H54 (cell line): ENCODE results near the gene TADA3.

Source experiments
- DNase-seq: peaks from one replicate; pipeline ENCODE4 v3.0.0; 2011; ENCODE audit warnings: low spot score, mixed read lengths; ENCODE audit not compliant: insufficient read length
- FAIRE-seq: peaks from 3 replicates; lab custom pipeline; 2011; peaks lifted over from hg19 to GRCh38; lab: Jason Lieb, UNC
- POLR2A ChIP-seq: IDR thresholded peaks from 2 replicates; pipeline ENCODE4 v1.6.1; 2011; ENCODE audit warnings: low read depth, mild to moderate bottlenecking, low read length

The TADA3 gene

DNA sequence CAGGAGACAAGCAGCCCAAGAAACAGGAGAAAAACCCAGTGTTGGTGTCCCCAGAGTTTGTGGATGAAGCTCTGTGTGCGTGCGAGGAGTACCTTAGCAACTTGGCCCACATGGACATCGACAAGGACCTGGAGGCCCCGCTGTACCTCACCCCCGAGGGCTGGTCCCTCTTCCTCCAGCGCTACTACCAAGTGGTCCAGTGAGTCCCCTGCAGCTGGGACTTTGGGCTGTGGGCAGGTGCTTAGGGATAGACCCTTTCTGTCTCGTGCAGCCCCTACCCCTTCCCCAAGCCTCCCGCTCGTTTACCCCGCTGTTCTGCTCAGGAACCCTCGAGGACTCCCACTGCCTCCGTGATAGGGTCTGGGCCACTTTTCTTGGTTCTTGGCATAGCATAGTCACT is 28.3 kb upstream of the TADA3 start:
- FAIRE-seq (no peak), DNase-seq (no peak)
- TF ChIP-seq POLR2A = no peak

DNA sequence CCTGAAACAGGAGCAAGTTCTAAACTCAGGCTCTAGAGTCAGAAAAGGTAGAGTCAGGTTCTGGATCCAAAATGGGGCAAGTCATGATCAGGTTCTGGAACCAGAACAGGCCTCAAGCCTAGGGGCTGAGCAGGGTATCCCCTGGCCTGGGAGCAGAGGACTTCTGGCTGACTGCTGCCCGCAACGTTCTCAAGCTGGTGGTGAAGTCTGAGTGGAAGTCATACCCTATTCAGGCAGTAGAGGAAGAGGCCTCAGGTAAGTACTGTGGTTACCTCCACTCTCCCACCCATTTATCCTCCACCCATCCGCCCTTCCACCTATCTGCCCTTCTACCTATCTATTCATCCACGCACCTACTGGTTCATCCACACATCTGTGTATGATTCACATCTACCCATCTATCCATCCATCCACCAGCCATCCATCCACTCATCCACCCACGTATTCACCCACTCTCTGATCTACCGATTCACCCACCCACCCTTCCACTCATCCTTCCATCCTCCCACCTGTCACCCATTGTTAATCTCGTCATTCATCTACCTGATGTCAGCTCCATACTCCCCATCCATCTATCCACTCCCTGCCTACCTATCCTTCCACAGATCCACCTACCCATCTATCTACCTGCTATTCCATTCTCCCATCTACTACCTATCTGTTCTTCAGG is 26.5 kb upstream of the TADA3 start:
- FAIRE-seq = no peak
- no peak for DNase-seq
- TF ChIP-seq POLR2A = no peak

DNA sequence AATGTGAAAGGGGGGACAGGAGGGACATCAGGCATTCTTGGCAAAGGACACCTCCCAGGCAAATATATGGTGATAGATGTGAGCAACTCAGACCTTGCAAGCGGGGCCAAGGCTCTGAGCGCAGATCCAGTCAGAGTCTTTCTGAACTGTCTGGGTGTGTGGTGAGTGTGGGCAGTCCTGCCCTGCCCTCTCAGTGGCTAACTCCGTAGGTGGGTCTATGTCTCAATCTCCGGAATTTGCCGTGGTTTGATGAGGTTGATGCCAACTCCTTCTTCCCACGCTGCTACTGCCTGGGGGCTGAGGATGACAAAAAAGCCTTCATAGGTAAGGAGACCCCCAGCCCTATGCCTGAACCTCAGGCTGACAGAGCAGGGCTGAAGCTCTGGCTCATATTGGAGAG is 25.2 kb upstream of the TADA3 start:
- no peak for FAIRE-seq
- no peak for DNase-seq
- TF ChIP-seq POLR2A = no peak

DNA sequence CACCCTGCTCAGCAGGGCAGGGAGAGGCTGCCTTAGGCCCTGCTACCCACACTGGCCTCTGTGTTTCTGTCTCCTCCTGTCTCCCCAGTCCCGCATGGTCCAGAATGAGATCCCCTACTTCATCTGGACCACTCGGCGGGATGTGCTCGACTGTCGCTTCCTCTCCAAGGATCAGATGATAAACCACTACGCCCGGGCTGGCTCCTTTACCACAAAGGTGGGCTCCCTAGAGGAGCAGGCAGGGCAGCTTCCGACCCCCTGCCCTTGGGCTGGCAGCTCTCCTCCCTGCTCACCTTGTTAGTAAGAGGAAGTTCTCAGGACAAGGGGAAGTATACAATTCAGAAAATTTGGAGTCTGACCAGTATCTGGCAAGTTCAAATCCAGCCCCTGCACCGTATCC is 23.7 kb upstream of the TADA3 start:
- FAIRE-seq = no peak
- no peak for TF ChIP-seq POLR2A
- DNase-seq = no peak

DNA sequence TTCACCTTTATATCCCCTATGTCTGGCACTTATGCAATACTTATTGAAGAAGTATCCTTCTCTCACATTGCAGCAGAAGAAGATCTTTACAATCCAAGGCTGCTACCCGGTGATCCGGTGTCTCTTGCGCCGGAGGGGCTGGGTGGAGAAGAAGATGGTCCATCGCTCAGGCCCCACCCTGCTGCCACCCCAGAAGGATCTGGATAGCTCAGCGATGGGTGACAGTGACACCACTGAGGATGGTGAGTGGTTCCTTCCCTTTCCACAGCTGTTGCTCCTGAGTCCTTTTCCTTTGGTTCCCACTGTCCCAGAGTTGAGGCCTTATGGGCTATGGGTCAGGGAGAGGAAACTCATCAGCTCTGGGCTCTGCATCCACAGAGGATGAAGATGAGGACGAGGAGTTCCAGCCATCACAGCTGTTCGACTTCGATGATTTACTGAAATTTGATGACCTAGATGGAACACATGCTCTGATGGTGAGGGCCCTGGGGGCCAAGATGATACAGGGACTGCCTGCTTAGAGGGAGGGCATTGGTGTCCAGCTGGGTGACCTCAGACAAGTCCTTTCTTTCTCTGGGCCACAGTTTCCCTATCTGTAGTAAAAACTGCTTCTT is 20.7 kb upstream of the TADA3 start:
- TF ChIP-seq POLR2A = no peak
- DNase-seq (no peak), FAIRE-seq (no peak)

DNA sequence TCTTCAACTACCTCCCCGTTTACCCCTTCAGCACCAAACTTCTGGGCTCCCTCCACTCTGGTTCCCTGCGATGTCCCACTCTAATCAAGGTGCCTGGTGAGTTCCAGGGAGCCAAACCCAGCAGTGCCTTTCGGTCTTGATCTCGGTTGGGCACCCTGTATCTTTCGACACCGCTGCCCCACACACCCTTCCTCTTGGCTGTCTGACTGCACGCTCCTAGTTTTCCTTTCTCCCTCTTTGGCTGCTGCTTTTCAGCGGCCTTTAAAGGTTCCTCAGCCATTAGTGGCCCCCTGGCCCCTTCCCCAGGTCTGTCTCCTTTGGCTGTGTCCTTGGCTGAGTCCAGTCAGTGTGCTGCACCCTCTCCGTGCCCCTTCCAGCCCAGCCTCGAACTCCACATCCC is 18.6 kb upstream of the TADA3 start:
- FAIRE-seq (no peak), DNase-seq (no peak)
- no peak for TF ChIP-seq POLR2A

DNA sequence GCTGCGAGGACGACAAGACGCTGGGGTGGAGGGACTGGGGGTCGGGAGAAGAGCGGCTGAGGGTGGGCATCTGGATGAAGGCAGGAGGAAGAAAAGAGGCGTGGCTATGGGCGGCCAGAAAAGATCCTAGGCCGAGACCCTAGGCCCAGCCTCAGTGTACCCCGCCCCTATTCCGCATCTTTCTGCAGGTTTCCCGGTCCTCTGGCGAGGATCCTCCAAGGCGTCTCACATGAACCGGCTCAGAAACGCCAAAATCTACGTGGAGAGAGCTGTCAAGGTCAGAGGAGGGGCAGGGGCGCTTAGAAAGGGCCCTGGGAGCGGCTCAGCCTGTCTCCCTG is 18.1 kb upstream of the TADA3 start:
- DNase-seq (no peak), FAIRE-seq (no peak)
- no peak for TF ChIP-seq POLR2A

DNA sequence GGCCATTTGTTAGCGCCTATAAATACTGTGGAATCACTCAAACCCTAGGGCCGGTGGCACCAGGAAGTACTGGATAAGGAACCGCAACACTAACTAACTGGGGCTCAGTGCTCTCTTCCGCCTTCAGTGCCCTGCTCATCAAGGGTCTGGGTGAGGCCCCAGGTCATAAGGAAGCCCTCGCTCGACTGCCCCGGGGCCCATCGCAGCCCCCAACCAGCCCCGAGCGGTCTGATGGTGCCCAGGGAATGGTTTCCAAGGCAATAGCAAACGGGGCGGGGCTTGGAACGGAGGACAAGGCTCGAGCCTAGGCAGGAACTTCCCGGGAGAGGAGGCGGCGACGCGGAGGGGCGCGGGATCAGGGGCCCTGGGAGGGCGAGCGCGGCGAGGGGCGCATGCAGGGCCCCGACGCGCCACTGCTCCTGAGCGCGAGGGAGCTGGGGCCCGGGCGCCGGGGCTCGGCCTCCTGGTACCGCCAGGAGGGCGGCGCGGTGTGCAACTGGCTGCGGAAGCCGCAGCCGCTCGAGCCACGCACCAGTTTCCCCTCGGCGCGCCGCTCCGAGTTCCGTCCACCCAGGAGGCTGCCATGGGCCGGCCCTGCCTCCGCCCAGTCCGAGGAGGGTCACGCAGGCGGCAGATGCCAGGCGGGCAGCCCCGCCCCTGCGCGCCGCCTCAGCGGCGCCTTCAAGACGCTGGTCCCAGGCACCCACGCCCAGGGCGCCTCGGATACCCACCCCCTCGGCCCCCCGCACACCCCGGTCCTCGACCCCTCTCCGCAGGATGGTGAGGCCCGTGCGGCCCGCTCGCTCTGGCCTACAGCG is 17.6 kb upstream of the TADA3 start, which contains the start of gene TTLL3:
TTLL3 (plus strand) TSS at position 648 of the 818 bp plus-strand sequence. CDS start 400 bp downstream, outside the sequence.
- DNase-seq (peak; percentile 80), FAIRE-seq (no peak)
- TF ChIP-seq POLR2A = peak; percentile 77

DNA sequence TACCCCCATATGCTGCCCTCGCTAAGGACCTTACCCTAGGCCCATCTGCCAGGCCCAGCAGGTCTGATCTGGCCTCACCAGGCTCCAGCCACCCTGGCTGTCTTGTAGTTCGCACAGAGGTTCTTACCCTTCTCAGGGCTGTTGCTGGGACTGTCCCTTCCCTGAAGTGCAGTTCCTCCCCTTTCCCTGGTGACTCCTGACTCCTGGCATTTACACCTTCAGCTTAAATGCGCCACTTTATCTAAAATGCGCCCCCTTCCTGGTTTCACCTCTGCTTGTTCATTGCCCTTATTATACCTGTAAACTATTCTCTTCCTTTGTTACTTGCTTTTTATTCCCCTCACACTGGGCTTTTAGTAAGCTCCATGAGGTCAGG is 17.0 kb upstream of the TADA3 start:
- TF ChIP-seq POLR2A = no peak
- FAIRE-seq (no peak), DNase-seq (no peak)

DNA sequence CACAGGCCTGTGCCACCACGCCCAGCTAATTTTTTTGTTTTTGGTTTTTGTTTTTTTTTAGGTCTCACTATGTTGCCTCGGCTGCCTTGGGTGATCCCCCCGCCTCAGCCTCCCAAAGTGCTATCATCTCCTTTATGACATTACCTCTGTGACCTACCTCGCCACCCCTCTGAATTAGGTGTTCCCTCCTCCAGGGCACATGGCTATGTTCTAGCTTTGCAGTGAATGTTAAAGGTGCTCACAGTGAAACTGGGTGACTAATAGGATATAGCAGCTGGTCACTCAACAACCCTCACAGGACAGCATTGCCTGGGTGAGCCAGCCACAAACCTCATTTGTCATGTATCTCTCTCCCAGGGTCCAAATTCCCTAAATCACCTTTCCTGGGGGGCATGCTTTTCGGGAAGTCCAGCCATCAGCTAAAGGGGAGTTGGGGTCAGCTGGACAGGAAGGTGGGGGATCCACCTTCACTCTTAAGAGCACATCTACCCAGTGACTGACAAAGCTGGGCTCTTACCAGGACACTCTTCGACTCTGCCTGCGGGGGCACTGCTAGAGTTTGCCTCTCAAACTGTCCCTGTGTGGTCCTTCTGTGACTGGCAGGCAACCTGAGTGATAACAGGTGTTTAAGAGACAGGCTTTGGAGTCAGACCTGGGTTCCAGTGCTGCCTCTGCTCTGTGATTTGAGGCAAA is 16.2 kb upstream of the TADA3 start:
- FAIRE-seq (peak; percentile 67), DNase-seq (peak; percentile 70)
- TF ChIP-seq POLR2A = no peak

DNA sequence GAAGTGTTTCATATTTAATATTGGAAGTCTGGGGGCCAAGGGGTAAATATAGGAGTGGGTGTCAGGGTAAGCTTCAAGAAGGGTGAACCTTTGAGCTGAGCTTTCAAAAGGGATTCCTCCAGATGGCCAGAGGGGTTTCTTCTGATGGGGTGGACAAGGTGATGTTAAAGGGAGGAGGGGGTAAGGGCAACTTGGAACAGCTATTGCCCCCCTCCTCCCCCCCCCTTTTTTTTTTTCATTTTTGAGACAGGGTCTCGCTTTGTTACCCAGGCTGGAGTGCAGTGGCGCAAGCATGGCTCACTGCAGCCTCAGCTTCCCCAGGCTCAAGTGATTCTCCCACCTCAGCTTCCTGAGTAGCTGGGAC is 15.7 kb upstream of the TADA3 start:
- FAIRE-seq (no peak), DNase-seq (no peak)
- no peak for TF ChIP-seq POLR2A

DNA sequence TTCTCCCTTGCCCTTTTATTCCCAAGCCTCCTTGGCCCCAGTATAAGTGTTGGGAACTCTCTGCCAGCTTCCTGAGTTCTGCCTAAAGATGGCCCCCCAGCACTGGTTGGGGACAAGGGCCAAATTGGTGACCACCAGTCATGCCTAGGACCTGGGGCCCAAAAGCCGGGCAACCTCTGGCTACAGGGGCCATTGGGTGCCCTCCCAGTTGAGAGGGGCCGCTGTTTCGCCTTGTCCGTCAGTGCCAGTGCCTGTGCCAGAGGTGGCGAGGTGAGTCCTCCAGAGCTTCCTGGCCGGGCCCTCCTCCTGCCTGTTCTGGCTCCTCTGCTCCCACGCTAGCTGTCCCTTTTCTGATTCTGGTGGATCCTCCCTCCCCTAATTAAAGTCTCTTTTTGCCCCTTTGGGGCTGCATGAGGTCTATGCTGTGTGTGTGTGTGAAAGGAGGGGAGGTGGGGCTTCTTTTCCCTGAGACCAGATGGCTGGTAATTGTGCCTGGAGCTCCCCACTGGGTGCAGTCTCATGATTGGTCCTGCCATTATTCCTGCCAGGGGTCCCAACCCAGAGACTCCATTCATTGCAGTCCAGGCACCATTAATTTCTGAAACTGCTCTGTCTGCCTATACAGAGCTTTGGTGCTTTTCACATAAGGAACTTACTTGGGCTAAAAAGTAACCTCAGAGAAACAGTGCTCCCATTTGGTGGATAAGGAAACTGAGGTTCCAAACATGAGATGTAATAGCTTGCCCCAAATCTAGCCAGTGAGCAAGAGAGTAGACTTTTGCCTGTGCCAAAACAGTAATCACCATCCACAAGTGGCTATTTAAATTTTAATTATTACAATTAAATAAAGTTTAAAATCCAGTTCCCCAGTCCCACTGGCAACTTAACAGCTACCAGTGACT is 14.7 kb upstream of the TADA3 start:
- FAIRE-seq (no peak), DNase-seq (no peak)
- no peak for TF ChIP-seq POLR2A

DNA sequence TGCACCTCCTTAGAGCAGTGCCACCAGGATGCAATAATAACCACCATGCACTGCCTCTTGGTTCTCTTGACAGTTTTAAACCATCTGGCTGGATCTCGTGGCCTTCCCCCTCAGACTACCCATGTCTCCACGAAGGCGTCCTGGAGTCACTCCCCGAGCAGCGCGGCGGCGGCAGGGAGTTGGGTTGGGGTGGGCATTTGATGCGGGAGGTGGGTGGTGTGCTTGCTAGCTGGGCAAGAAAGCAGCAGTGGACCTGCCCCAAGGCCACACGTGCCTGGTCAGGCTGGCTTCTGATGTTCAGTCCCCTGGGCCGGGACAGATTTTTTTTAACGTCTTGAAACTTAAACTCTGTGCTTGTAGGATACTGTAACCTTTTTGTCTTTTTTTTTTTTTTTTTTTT is 13.9 kb upstream of the TADA3 start:
- no peak for TF ChIP-seq POLR2A
- DNase-seq = no peak
- FAIRE-seq = no peak
